Body of pancreas (tissue), 4 donors: ENCODE results near the gene WFIKKN2. TPM values are rescaled to one million over a fixed set of nuclear protein-coding genes. Genes with fewer than 3 reads are reported as not detected.

Experiments used
- ATAC-seq: fragments of 150-250 bp; one replicate; pipeline ENCODE4 v1.9.1; 2016
- DNase-seq, 4 donors: peaks; one replicate each; pipeline ENCODE4 v3.0.0-alpha.2; 2019
- H3K27ac ChIP-seq, 4 donors: fragments of 200-600 bp; sonication (generic); 1 replicate in 3 of 4; 2 replicates in 1 of 4; pipeline versions ENCODE4 v1.5.1 to v1.6.1; 2016 to 2019; ENCODE audit warnings: mild to moderate bottlenecking in 1 of 4, mixed read lengths in 1 of 4, moderate library complexity in 1 of 4
- H3K27me3 ChIP-seq, 2 donors: fragments of 200-600 bp; sonication (generic); one replicate each; pipeline ENCODE4 v1.6.0; 2016; ENCODE audit warnings: mild to moderate bottlenecking in 1 of 2
- H3K36me3 ChIP-seq, 2 donors: fragments of 200-600 bp; sonication (generic); replicated peaks in 1 of 2; 2 replicates each; pipeline ENCODE4 v1.5.1; 2016; ENCODE audit warnings: low read depth in 2 of 2; ENCODE audit not compliant: insufficient read depth in 1 of 2
- H3K4me1 ChIP-seq: fragments of 200-600 bp; sonication (generic); one replicate; pipeline ENCODE4 v1.6.0; 2016
- H3K4me3 ChIP-seq, 2 donors: fragments of 200-600 bp; sonication (generic); 1 replicate in 1 of 2; 2 replicates in 1 of 2; pipeline ENCODE4 v1.5.1; 2016 to 2019
- H3K9me3 ChIP-seq, 3 donors: fragments of 200-600 bp; sonication (generic); 1 replicate in 2 of 3; 2 replicates in 1 of 3; pipeline ENCODE4 v1.5.1; 2016
- CTCF ChIP-seq, 7 experiments: fragments of 450-650 bp in 4 of 7; fragments of 200-600 bp in 3 of 7; sonication (generic) in 3 of 7; IDR thresholded peaks; one replicate each; pipeline ENCODE4 v1.5.1; 2016 to 2019; ENCODE audit warnings: antibody characterized with exemption in 7 of 7
- POLR2A ChIP-seq, 3 donors: fragments of 450-650 bp; IDR thresholded peaks; one replicate each; pipeline ENCODE4 v1.6.1; 2016; ENCODE audit warnings: antibody characterized with exemption in 3 of 3, mild to moderate bottlenecking in 2 of 3
- WGBS, 2 donors: methylation state at CpG; one replicate each; pipeline ENCODE4 v1.1.5; 2017; 5-methylcytosine and 5-hydroxymethylcytosine counted together
- intact Hi-C: fragments of 100-400 bp; cut with DNase I; formaldehyde crosslinking; loops from one replicate; pipeline ENCODE4 v1.15.1; 2023
- total RNA-seq, 2 donors: library from RNA; depleted of rRNA; stranded (reverse); fragments of >200 nt; gene quantifications; one replicate each; pipeline ENCODE4 v1.1.0, GENCODE V29; 2016

WFIKKN2 gene, protein sequence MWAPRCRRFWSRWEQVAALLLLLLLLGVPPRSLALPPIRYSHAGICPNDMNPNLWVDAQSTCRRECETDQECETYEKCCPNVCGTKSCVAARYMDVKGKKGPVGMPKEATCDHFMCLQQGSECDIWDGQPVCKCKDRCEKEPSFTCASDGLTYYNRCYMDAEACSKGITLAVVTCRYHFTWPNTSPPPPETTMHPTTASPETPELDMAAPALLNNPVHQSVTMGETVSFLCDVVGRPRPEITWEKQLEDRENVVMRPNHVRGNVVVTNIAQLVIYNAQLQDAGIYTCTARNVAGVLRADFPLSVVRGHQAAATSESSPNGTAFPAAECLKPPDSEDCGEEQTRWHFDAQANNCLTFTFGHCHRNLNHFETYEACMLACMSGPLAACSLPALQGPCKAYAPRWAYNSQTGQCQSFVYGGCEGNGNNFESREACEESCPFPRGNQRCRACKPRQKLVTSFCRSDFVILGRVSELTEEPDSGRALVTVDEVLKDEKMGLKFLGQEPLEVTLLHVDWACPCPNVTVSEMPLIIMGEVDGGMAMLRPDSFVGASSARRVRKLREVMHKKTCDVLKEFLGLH
- total RNA-seq, result under 1 TPM; 0.26 to 0.66 TPM

DNA sequence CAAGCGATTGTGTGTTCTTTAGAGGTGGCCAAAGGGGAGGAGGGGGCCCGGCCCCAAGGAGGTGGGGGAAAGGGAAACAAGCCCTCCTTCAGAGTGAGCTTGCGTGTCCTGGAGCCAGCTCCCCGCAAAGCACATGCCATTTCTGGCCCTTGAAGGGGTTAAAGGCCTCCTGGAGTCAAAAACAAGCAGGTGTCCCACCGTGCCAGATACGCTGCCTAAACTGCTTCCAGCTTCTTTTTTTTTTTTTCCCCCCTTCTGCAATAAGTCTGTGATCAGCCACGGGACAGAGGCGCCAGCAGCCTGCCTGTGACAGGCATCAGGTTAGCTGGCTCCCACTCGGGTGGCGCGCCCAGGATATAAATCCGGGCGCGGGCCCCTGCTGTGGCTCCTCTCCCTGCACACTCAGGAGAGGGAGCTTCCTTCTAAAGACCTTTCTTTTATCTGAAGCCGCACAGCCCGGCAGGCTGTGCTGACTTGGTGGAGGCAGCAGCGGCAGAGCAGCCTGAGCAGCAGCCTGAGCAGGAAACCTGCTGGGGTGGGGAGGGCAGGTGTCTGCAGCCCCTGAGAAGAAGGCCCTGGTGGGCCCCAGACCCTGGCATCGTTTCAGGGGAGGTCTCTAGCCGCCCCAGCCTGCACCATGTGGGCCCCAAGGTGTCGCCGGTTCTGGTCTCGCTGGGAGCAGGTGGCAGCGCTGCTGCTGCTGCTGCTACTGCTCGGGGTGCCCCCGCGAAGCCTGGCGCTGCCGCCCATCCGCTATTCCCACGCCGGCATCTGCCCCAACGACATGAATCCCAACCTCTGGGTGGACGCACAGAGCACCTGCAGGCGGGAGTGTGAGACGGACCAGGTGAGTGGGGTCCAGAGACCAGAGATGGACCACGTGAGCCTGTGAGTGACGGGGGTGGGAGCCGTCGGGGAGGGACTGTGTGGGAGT, at the start of gene WFIKKN2:
WFIKKN2 (plus strand) TSS at position 286 of the 934 bp plus-strand sequence; CDS start at position 638, 352 bp downstream.
- no peaks in the 10 kb centered on the region for H3K36me3 ChIP-seq
- DNase-seq (no peak), ATAC-seq (peak; percentile 26)
- H3K9me3 ChIP-seq, result no peaks in the 10 kb centered on the region
- no peaks in the 10 kb centered on the region for H3K27me3 ChIP-seq
- H3K27ac ChIP-seq, result no peak within 1 kb of the TSS
- H3K4me1 ChIP-seq, result peaks cover 10% of the 10 kb centered on the region
- intact Hi-C loops, result no loop called here
- WGBS, 2 donors, result 62 to 63% methylated on average over 14 to 39 of the region's 39 CpGs
- no peak within 1 kb of the TSS for H3K4me3 ChIP-seq
- no peak for TF ChIP-seq CTCF (IDR thresholded peaks at IDR 0.05)
- TF ChIP-seq POLR2A (IDR thresholded peaks at IDR 0.05), result no peak

DNA sequence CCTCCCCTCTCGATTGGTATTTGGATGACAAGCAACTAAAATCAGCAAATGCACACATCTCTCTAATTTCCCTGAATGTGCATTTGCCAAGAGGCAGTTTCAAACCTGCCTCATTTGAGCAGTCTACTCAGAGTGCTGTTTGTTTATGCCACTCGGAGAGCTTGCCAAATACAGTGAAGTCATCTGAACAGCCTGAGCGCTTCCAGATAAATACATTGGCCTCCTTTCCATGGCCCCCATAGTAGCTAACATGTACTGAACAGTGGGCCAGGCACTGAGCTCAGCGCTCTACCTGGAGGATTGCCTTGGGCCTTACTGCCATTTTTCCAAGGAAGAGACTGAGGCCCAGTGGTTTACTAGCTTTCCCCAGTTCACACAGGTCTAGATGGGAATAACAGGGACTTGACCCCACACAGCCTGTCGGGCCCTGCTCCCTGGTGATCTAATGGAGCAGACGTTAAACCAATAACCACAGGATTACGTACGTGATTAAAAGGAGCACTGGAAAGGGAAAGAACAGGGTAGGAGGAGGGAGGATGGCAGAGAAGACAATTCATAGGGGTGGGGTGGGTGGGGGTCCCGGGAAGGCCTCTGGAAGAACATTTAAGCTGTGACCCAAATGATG, 49.3 kb upstream of the WFIKKN2 start:
- H3K27ac ChIP-seq, result peak overlapping the region; percentile 27 to 74 (median 58)
- H3K4me3 ChIP-seq, result no peak overlapping the region
- ATAC-seq, result peak; percentile 83
- peak; percentile 47 to 78 (median 72) for DNase-seq
- no peaks in the 10 kb centered on the region for H3K36me3 ChIP-seq
- H3K27me3 ChIP-seq, result no peaks in the 10 kb centered on the region
- H3K4me1 ChIP-seq, result peaks cover 22% of the 10 kb centered on the region
- H3K9me3 ChIP-seq, result no peaks in the 10 kb centered on the region
- TF ChIP-seq POLR2A (IDR thresholded peaks at IDR 0.05) (no peak), CTCF (IDR thresholded peaks at IDR 0.05) (no peak)
- intact Hi-C loops, result loop anchor here (5.0 to 10.0 kb wide), 2 partner anchors 56 to 169 kb away; no protein-coding TSS in a partner anchor
- 49 to 51% methylated on average over 8 to 9 of the region's 9 CpGs for WGBS, 2 donors

DNA sequence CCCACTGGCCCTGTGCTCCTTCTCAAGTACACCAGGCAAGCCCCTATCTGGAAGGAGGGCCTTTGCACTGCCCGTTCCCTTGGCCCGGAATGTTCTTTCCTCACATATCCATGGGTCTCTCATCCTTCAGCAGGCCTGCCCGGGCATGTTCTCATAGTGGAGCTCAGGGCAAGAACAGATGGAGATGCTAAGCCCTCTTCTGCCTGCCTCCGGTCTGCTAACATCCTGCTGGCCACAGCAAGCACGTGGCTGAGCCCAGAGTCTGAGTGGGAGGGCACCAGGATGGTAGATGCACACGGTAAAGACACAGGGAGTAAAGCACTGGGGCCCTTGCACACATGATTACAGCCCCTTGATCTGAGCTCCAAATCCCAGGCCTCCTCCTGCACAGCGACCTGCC, 48.3 kb upstream of the WFIKKN2 start:
- 87 to 97% methylated on average over 6 to 7 of the region's 7 CpGs for WGBS, 2 donors
- intact Hi-C loops, result loop anchor here (5.0 to 10.0 kb wide), 2 partner anchors 55 to 168 kb away; no protein-coding TSS in a partner anchor

More for the DNA sequence above, 48.3 kb upstream of the WFIKKN2 start:
- DNase-seq (no peak), ATAC-seq (no peak)
- H3K4me3 ChIP-seq, result no peak overlapping the region
- H3K27ac ChIP-seq, result no peak overlapping the region
- no peaks in the 10 kb centered on the region for H3K36me3 ChIP-seq
- TF ChIP-seq CTCF (IDR thresholded peaks at IDR 0.05), result no peak
- no peak for TF ChIP-seq POLR2A (IDR thresholded peaks at IDR 0.05)
- no peaks in the 10 kb centered on the region for H3K9me3 ChIP-seq
- H3K4me1 ChIP-seq, result peaks cover 22% of the 10 kb centered on the region
- H3K27me3 ChIP-seq, result no peaks in the 10 kb centered on the region
